Stomach (tissue), 9 donors: Measurements from ENCODE around the gene NCK1. TPM values are rescaled to one million over a fixed set of nuclear protein-coding genes. Genes with fewer than 3 reads are reported as not detected.

Source experiments
- DNase-seq, 2 donors: peaks; one replicate each; pipeline versions ENCODE4 v3.0.0 to v3.0.0-alpha.2; 2013 to 2019
- H3K27ac ChIP-seq, 5 donors: fragments of 200-600 bp in 4 of 5; sonication (generic) in 4 of 5; one replicate each; pipeline ENCODE4 v1.5.1; 2013 to 2019; ENCODE audit warnings: mild to moderate bottlenecking in 1 of 5, moderate library complexity in 1 of 5
- H3K27me3 ChIP-seq, 3 donors: fragments of 200-600 bp; sonication (generic); one replicate each; pipeline ENCODE4 v1.5.1; 2017 to 2019; ENCODE audit warnings: mixed run types in 1 of 3
- H3K36me3 ChIP-seq, 4 donors: fragments of 200-600 bp; sonication (generic); 1 replicate in 3 of 4; 2 replicates in 1 of 4; pipeline ENCODE4 v1.5.1; 2016 to 2019
- H3K4me1 ChIP-seq, 4 donors: fragments of 200-600 bp; sonication (generic); one replicate each; pipeline ENCODE4 v1.5.1; 2016 to 2019
- H3K4me3 ChIP-seq, 4 donors: fragments of 200-600 bp; sonication (generic) in 3 of 4; one replicate each; pipeline ENCODE4 v1.5.1; 2016 to 2019; ENCODE audit warnings: mild to moderate bottlenecking in 1 of 4
- H3K9me3 ChIP-seq, 4 donors: fragments of 200-600 bp; sonication (generic); one replicate each; pipeline ENCODE4 v1.5.1; 2016 to 2019
- EP300 ChIP-seq: sonication (generic); formaldehyde crosslinking; IDR thresholded peaks from one replicate; pipeline ENCODE4 v1.6.1; 2017; ENCODE audit warnings: antibody characterized with exemption
- POLR2A ChIP-seq, 4 donors: fragments of 450-650 bp; IDR thresholded peaks; one replicate each; pipeline ENCODE4 v1.6.1; 2016; ENCODE audit warnings: antibody characterized with exemption in 4 of 4, control low read depth in 2 of 4, mild to moderate bottlenecking in 1 of 4, moderate library complexity in 1 of 4
- POLR2AphosphoS5 ChIP-seq, 3 donors: sonication (generic); formaldehyde crosslinking; IDR thresholded peaks; one replicate each; pipeline ENCODE4 v1.6.1; 2016; ENCODE audit warnings: antibody characterized with exemption in 3 of 3
- WGBS, 5 donors: extraction: QIAGEN DNeasy Blood & Tissue Kit in 3 of 5; methylation state at CpG; one replicate each; pipeline versions ENCODE4 v1.1.5 to v1.1.7; 2013 to 2018; 5-methylcytosine and 5-hydroxymethylcytosine counted together
- intact Hi-C: fragments of 100-400 bp; cut with DNase I; formaldehyde crosslinking; loops from one replicate; pipeline ENCODE4 v1.15.1; 2023; ENCODE audit warnings: low total_unique reads
- polyA plus RNA-seq, 3 donors: library from polyadenylated mRNA; stranded (reverse); fragments of 200-250 nt; gene quantifications; one replicate each; pipeline ENCODE4 v1.2.3, GENCODE V29; 2013
- total RNA-seq, 5 donors: library from RNA; depleted of rRNA; stranded (reverse); fragments of >200 nt; gene quantifications; one replicate each; pipeline versions ENCODE4 v1.1.0 to v1.2.3, GENCODE V29; 2014 to 2016
- TF ChIP-seq, protein P1 (sequence below), 7 experiments: fragments of 450-650 bp in 4 of 7; fragments of 200-600 bp in 3 of 7; sonication (generic) in 3 of 7; IDR thresholded peaks; one replicate each; pipeline ENCODE4 v1.5.1; 2016 to 2019; ENCODE audit warnings: antibody characterized with exemption in 7 of 7, control low read depth in 2 of 7, mild to moderate bottlenecking in 1 of 7
- donor health status: healthy with polysubstance abuse.
- donor health status: Bipolar disorder and iron deficiency.
- donor health status: healthy.

NCK1 gene
- total and polyA plus RNA-seq, 8 donors: 11.9 to 59.8 (median 25.2) TPM

- no peak for TF ChIP-seq EP300
- TF ChIP-seq POLR2AphosphoS5 (IDR thresholded peaks at IDR 0.05): no peak
- TF ChIP-seq POLR2A (IDR thresholded peaks at IDR 0.05): no peak
- TF ChIP-seq, protein P1, sequence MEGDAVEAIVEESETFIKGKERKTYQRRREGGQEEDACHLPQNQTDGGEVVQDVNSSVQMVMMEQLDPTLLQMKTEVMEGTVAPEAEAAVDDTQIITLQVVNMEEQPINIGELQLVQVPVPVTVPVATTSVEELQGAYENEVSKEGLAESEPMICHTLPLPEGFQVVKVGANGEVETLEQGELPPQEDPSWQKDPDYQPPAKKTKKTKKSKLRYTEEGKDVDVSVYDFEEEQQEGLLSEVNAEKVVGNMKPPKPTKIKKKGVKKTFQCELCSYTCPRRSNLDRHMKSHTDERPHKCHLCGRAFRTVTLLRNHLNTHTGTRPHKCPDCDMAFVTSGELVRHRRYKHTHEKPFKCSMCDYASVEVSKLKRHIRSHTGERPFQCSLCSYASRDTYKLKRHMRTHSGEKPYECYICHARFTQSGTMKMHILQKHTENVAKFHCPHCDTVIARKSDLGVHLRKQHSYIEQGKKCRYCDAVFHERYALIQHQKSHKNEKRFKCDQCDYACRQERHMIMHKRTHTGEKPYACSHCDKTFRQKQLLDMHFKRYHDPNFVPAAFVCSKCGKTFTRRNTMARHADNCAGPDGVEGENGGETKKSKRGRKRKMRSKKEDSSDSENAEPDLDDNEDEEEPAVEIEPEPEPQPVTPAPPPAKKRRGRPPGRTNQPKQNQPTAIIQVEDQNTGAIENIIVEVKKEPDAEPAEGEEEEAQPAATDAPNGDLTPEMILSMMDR (IDR thresholded peaks at IDR 0.05): no peak
- WGBS, 5 donors: 92 to 99% (median 96%) methylated on average over 2 of the region's 2 CpGs
- DNase-seq: no peak
- Histone ChIP-seq H3K27me3 (no peaks in the 10 kb centered on the region), H3K4me3 (no peak overlapping the region), H3K27ac (no peak overlapping the region), H3K9me3 (no peaks in the 10 kb centered on the region), H3K4me1 (peaks cover 0 to 43% (median 11%) of the 10 kb centered on the region in 4 donors), H3K36me3 (no peaks in the 10 kb centered on the region)
- intact Hi-C loops: no loop called here
Measured at GRCh38 chr3:136954251-136954650, 92.2 kb downstream of the NCK1 start.

DNA sequence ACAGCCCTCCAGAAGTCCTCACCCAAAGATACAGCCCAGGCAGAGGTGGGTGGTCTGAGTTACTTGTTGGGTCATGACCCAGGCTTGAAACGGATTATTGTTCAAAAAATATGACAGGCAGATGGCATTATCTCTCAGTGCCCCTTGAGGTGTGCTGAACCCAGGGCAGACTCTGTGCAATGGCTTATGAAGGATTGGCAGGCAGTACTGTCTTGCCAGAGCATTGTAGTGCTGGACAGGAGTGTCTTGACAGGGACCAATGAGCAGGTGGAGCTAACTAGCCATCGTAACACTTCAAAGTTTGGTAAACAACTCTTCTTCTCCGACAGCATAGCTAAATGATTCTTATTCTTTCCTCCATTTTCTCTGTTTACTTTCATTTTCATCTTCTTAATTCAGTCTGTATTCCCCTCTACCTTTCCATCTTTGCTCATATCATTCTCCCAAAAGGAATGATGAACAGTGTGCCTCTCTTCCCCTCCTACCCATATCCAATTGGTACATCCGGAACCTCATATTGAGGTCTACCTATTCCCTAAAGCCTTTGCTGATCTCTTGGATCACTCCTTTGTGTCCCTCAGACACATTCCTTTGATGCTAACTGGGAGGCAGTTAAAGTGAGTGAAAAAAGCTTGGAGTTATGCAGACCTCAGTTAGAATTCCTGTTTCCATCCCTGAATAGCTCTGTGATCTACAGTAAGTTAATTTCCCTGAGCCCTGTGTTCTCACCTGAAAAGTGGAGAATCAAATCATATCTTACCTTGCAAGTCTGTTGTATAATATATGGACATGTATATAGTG lies 93.2 kb downstream of the NCK1 start:
- no peak for DNase-seq
- WGBS, 5 donors: 83 to 88% (median 88%) methylated on average over 4 of the region's 4 CpGs
- Histone ChIP-seq H3K27me3 (no peaks in the 10 kb centered on the region), H3K9me3 (no peaks in the 10 kb centered on the region), H3K4me3 (no peak overlapping the region), H3K27ac (peak overlapping the region in 2 of 5 donors; percentile 48 to 61), H3K4me1 (peaks cover 0 to 33% (median 11%) of the 10 kb centered on the region in 4 donors), H3K36me3 (no peaks in the 10 kb centered on the region)
- TF ChIP-seq POLR2AphosphoS5 (IDR thresholded peaks at IDR 0.05) (no peak), POLR2A (IDR thresholded peaks at IDR 0.05) (no peak), EP300 (no peak)
- TF ChIP-seq, protein P1 (IDR thresholded peaks at IDR 0.05): no peak
- intact Hi-C loops: no loop called here

DNA sequence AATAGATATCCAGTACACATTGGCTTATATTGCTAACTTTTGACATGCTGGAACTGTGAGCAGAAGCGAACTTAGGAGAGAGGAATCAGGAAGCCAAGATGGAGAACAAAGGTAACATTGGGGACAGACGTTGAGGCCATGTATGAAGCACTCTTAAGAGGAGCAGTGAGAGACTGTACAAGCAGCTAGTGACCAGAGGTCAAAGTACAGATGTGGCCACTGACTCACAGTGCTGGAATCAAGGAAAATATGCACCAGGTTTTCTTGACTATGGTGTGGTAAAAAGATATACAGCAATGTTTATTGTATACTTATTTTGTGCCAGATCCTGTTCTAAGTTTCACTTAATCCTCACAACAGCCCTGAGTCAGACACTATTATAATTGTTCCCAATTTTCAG lies 93.8 kb downstream of the NCK1 start:
- no peaks in the 10 kb centered on the region for H3K9me3 ChIP-seq
- H3K4me3 ChIP-seq: no peak overlapping the region
- peaks cover 0 to 28% (median 11%) of the 10 kb centered on the region in 4 donors for H3K4me1 ChIP-seq
- no peaks in the 10 kb centered on the region for H3K27me3 ChIP-seq
- no peaks in the 10 kb centered on the region for H3K36me3 ChIP-seq
- intact Hi-C loops: no loop called here
- 41 to 59% (median 45%) methylated on average over 2 of the region's 2 CpGs for WGBS, 5 donors
- TF ChIP-seq EP300 (no peak), POLR2A (IDR thresholded peaks at IDR 0.05) (no peak), POLR2AphosphoS5 (IDR thresholded peaks at IDR 0.05) (peak in 2 of 3 donors; percentile 30 to 52)
- TF ChIP-seq, protein P1 (IDR thresholded peaks at IDR 0.05): no peak
- peak in 1 of 2 donors; percentile 54 for DNase-seq
- H3K27ac ChIP-seq: peak overlapping the region in 3 of 5 donors; percentile 12 to 61 (median 48)

DNA sequence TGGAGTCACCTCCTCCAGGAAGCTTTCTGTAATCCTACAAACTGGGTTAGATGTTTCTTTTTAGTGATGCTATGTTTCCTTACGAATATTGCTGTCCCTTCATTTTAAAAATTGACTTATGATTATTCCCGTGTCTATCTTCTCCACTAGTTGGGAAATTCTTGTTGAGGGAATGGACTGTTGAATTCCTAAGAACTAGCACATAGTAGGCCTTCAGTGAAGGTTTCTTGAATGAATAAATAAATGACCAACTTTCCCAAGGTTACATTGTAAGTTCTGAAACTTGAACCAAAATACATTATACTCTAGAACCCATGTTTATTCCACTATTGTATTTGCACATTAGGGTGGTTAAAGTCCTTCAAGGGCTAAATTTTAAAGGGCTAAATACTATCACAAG lies 95.0 kb downstream of the NCK1 start:
- DNase-seq: no peak
- H3K27ac ChIP-seq: no peak overlapping the region
- H3K4me3 ChIP-seq: no peak overlapping the region
- TF ChIP-seq EP300 (no peak), POLR2AphosphoS5 (IDR thresholded peaks at IDR 0.05) (no peak), POLR2A (IDR thresholded peaks at IDR 0.05) (no peak)
- TF ChIP-seq, protein P1 (IDR thresholded peaks at IDR 0.05): no peak
- no peaks in the 10 kb centered on the region for H3K27me3 ChIP-seq
- no peaks in the 10 kb centered on the region for H3K36me3 ChIP-seq
- intact Hi-C loops: no loop called here
- peaks cover 0 to 28% (median 11%) of the 10 kb centered on the region in 4 donors for H3K4me1 ChIP-seq
- no peaks in the 10 kb centered on the region for H3K9me3 ChIP-seq
- WGBS, 5 donors: 95 to 100% (median 99%) methylated on average over 2 of the region's 2 CpGs
